ENCODE measurements around the gene KMT2A.

Gene KMT2A

DNA sequence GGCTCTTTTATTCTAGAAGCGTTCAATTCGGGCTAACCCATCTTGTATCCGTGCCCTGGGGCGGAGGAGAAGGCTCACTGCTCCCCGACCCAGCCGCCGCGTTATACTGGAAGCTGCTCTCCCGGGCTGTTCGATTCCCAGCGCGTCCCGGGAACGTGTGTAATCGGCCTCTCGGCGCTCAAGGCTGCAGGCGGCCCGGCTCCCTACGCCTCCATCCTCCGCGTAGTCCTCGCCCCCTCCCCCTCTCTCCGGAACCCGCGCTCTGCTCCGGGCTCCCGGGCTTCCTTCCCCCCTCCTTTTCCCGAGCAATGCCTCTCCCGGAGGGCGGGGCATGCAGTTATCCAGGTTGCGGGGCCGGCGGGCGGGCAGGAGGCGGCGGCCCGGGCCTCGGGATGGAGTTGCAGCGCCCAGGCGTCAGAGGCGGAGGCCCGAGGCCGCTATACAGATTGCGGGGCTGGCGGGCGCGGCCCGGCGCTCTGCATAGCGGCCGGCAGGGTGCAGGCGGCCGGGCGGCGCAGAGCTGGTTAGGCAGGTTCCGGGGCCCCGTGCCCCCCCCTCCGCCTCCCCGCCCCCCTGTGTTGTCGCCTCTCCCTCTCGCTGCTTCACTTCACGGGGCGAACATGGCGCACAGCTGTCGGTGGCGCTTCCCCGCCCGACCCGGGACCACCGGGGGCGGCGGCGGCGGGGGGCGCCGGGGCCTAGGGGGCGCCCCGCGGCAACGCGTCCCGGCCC is at the start of gene KMT2A:
KMT2A (plus strand) TSS at position 600 of the 732 bp plus-strand sequence; CDS start at position 621, 21 bp downstream.
- POLR2A ChIA-PET (ENCODE audit: low non-redundant PET) = no interaction called here

DNA sequence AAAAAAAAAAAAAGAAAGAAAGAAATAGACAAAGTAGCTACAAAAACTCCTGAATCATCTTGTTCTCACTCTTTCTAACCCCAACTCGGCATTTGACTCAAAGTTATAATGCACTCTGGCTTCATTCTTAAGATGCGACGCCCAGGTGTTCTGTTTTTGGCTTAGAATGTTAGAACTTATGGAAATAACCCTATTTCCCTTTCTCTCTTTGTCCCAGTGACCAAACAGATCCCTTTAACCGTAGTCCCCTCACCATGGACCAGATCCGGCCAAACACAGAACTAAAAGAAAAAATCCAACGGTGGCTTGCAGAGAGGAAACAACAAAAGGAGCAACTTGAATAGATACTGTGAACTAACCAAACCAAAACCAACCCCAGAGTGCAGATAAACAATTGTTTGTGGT is 40.2 kb upstream of the KMT2A start:
- no peak overlapping the region for H3K27ac ChIP-seq
- ChIA-PET POLR2A (ENCODE audit: low non-redundant PET) (no interaction called here), CTCF (interaction anchor here (0.6 kb wide), 1 partner anchor 520 kb away, joined by 4 read pairs; no protein-coding TSS in a partner anchor)
- TF ChIP-seq, protein P1, sequence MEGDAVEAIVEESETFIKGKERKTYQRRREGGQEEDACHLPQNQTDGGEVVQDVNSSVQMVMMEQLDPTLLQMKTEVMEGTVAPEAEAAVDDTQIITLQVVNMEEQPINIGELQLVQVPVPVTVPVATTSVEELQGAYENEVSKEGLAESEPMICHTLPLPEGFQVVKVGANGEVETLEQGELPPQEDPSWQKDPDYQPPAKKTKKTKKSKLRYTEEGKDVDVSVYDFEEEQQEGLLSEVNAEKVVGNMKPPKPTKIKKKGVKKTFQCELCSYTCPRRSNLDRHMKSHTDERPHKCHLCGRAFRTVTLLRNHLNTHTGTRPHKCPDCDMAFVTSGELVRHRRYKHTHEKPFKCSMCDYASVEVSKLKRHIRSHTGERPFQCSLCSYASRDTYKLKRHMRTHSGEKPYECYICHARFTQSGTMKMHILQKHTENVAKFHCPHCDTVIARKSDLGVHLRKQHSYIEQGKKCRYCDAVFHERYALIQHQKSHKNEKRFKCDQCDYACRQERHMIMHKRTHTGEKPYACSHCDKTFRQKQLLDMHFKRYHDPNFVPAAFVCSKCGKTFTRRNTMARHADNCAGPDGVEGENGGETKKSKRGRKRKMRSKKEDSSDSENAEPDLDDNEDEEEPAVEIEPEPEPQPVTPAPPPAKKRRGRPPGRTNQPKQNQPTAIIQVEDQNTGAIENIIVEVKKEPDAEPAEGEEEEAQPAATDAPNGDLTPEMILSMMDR (conservative IDR thresholded peaks at IDR 0.05; ENCODE audit: low read depth) = no peak
- no peak for DNase-seq (ENCODE audit: low spot score)

More for the DNA sequence above, at the start of gene KMT2A:
- H3K27ac ChIP-seq = peak within 1 kb of the TSS; percentile 96
- CTCF ChIA-PET = interaction anchor here (0.8 kb wide), 1 partner anchor 12 kb away, joined by 4 read pairs; no protein-coding TSS in a partner anchor
- TF ChIP-seq, protein P1 (conservative IDR thresholded peaks at IDR 0.05; ENCODE audit: low read depth) = no peak
- DNase-seq (ENCODE audit: low spot score) = peak; percentile 93

DNA sequence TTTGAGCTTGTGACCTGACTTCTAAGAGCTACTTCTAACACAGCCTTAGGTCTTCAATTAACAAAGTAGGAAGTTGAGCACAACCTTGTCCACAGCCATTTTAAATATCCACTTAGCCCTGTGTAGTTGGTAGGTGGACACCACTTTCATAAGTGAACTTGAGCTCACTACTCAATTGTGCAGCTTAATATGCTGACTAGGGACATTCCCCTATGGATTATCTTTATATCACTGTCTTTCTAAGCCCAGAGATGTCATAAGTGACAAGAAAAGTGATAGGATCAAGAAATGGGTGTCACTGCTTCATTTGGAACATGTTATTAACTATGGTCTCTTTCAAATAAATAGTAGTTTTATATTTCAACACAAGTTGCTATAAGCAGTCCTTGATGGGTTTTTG is 38.8 kb upstream of the KMT2A start:
- CTCF ChIA-PET = interaction anchor here (0.6 kb wide), 1 partner anchor 90 kb away, joined by 3 read pairs; no protein-coding TSS in a partner anchor
- no peak overlapping the region for H3K27ac ChIP-seq
- POLR2A ChIA-PET (ENCODE audit: low non-redundant PET) = no interaction called here
- TF ChIP-seq, protein P1 (conservative IDR thresholded peaks at IDR 0.05; ENCODE audit: low read depth) = no peak
- no peak for DNase-seq (ENCODE audit: low spot score)

DNA sequence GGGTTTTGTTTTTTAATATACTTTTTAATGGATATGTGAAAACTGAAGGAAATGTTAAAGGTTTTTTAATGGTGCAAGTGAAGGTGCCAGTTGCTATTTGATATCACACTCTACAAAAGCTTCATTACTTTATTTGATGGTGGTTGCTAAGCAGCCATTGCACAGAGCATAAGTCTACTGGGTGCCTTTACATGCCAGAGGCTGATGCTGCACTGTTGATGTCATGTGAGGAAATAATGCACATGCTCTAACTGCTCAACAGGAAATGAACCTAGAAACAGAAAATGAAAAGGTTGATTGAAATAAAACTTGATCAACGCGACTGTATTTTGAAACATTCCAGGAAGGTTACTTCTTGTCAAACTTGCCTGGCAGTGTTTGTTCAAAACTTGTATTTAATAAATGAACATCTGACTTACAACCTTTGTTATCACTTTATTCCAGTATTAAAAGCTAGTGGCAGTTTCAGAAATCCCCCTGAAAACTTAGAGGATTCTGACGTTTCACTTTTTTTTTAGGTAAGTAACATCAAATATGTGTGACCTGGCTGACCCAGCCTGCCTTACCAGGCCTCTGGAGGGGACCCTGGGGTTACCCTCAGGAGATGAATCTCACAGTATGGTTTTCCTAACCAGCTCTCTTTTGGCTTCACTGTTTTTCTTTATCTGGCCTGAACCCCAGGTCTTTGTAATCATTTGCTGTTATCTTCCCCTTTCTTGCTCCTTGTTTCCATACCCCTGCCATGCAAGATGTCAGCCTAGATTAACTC is 37.3 kb upstream of the KMT2A start:
- CTCF ChIA-PET = interaction anchor here (0.5 to 0.6 kb wide), 3 partner anchors 95 to 1226 kb away, joined by 3 to 4 read pairs (median 4); no protein-coding TSS in a partner anchor
- POLR2A ChIA-PET (ENCODE audit: low non-redundant PET) = interaction anchor here (0.6 kb wide), 1 partner anchor 40 kb away, joined by 4 read pairs; no protein-coding TSS in a partner anchor
- TF ChIP-seq, protein P1 (conservative IDR thresholded peaks at IDR 0.05; ENCODE audit: low read depth) = no peak
- no peak overlapping the region for H3K27ac ChIP-seq
- DNase-seq (ENCODE audit: low spot score) = no peak

DNA sequence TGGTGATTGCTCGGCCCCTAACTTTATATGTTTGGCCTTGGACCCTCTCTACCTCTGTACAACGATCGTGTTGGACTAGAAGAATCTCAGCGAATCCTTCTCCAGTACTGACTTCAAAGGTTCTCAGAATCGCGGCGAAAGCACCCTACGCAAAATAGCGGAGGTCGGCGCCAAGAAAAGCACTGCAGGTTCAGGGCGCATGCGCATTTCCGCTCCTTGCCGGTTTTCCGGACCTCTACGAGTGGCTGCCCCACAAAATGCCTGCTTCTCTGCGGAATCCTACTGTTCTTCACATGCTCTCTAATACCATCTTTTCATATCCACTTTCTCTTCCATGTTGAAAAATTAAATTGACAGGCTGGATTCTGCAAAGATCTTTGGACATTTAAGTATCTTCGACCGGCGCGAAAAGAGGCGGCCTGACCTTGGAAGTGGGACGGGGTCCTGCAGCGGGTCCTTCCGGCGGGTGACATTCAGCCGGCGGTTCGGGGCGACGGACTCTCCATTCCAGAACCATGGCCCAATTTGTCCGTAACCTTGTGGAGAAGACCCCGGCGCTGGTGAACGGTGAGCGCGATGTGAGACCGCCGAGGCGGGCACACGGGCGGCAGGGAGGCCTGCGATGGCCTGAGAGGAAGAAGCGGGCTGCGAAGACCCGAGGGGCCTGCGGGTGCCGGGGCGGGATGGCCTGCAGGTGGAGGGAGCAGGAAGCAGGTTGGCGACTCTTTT is 35.0 kb upstream of the KMT2A start, which contains the start of gene ATP5MG:
ATP5MG (plus strand) TSS at position 456 of the 729 bp plus-strand sequence; CDS start at position 516, 60 bp downstream.
- peak within 1 kb of the TSS; percentile 85 for H3K27ac ChIP-seq
- ChIA-PET CTCF (interaction anchor here (0.6 to 1.1 kb wide), 2 partner anchors 30 to 85 kb away, joined by 3 to 6 read pairs; no protein-coding TSS in a partner anchor), POLR2A (ENCODE audit: low non-redundant PET) (no interaction called here)
- TF ChIP-seq, protein P1 (conservative IDR thresholded peaks at IDR 0.05; ENCODE audit: low read depth) = no peak
- peak; percentile 86 for DNase-seq (ENCODE audit: low spot score)
